Middle frontal gyrus (tissue), 1 donor: ENCODE data around the gene GSDME.

Source experiments
- DNase-seq: peaks from one replicate; pipeline ENCODE4 v3.0.0-alpha.2; 2015; ENCODE audit warnings: low spot score; ENCODE audit errors: extremely low spot score

GSDME gene

DNA sequence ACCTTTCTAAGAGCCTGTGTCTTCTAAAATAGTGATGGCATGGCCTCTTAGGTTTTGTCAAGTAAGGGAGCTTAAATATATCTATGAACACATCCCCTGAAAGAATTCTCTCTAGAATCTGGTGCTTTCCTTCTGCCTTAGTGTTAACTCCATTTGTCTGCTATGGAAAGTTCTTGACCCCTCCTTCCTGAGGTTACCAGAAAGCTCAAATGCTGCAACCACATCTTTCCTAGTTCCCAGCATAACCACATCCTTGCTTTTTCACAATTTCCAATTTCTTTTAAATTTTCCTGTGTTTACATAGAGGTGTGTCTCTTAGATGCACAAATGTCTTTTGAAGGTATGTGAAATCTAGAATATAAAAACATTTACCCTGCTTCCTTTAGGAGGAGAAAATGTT, 16.4 kb upstream of the GSDME start:
- no peak for DNase-seq

DNA sequence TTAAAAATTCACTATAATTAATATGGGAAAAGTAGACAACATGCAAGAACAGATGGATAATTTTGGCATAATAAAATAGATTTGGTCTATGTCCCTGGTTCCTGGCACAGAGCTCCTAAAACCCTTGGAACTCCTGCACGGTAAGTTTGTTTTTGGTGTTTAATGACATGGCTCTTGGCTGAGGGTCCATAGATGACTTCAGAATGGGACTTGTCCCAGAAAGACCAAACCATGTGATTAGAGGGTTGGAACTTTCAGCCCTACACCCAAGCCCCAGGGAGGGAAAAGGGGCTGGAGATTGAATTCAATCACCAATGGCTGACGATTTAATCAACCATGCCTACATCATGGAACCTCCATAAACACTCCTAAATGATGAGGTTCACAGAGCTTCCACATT, 12.6 kb upstream of the GSDME start:
- DNase-seq = no peak

DNA sequence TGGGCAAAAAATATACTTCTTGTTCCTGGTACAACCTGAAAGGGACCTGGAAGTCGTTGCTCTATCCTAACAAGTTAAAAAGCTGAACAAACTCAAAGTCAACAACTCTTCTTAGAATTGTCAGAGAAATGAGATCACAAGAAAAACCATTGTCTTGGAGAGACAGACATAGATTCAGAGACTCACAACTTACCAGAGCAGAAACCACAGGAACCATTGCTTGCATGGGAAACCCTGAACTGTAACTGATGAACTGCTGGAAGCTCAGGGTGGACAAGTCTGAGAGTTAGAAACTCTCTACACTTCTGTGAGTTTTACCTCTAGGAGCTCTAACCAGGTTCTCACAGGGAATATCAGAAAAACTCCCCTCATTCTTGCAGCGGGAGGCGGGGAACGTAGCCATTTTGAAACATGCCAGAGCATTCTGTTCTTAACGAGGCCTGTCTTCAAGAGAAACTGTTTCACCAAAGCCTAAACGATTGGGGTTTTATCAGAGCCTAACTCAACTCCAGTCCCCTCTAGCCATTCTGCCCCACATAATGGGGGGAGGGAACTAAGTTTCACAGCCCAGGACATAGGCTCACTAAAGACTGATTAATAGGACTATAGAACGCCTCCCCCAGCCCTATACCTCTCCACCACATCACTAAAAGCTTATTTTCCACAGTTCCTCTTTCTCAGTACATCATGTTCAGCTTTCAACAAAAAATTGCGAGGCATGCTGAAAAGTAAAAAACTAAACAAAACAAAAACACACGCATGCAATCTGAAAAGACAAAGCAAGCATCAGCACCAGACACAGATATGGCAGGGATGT, 12.0 kb upstream of the GSDME start:
- DNase-seq = no peak

GRCh38 chr7:24767878-24768569, 10.8 kb upstream of the GSDME start:
- no peak for DNase-seq

DNA sequence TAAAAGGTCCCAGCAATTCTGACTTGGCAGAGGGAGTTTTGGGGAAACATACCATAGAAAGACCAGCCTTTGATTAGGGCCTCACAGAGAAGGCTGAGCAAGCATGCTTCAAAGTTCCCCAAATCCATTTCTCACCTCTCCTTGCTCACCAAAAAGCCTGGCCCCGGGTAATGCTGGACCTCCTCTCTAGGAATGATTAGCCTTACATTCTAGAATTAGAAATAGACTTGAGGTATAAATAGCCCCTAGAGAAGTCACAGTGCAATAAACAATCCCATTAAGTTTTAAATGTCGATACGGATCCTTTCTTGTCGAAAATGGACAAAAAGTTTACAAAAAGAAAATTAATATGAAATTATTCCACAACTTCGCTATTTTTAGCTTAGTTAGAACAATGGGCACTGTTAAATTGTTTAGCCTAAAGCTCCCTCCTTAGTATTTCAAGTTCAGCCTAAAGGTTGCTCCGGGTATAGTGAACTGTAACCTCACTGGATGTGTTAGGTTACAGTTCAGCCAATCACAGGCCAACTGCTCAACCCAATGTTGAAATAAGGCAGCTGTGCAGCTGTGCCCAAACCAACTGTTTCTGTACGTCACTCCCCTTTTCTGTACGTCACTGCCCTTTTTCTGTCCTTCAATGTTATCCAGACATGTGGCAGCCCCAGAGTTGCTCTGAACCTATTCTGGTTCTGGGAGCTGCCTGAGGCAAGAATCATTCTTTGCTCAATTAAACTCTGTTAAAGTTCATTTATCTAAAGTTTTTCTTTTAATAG, 7.9 kb upstream of the GSDME start:
- no peak for DNase-seq

- DNase-seq = no peak
Measured at GRCh38 chr7:24764011-24764410, 6.7 kb upstream of the GSDME start.

DNA sequence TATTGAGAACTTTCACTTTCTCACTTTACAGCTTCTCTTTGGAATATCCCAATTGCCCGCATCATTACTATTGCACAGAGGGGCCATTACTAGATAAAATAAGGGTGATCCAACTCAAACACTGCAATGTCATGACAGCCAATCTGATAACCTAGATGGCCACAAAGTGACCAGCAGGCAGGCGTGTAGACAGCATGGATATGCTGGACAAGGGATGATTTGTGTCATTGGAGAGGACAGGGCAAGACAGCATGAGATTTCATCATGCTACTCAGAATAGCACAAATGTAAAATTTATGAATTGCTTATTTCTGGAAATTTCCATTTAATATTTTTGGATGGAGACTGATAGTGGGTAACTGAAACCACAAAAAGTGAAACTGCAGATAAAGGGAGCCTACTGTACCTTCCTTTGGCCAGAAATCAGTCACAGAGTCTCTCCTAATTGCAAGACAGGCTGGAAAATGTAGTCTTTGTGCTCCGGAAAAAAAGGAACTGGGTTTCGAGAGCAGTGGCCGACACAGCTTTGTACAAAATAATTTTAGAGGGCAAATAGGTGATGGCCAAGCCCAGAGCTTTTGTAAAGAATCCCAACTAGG, 6.1 kb upstream of the GSDME start:
- no peak for DNase-seq

GRCh38 chr7:24762771-24763170, 5.5 kb upstream of the GSDME start:
- no peak for DNase-seq

- DNase-seq = no peak
Measured at GRCh38 chr7:24760968-24761367, 3.7 kb upstream of the GSDME start.

DNA sequence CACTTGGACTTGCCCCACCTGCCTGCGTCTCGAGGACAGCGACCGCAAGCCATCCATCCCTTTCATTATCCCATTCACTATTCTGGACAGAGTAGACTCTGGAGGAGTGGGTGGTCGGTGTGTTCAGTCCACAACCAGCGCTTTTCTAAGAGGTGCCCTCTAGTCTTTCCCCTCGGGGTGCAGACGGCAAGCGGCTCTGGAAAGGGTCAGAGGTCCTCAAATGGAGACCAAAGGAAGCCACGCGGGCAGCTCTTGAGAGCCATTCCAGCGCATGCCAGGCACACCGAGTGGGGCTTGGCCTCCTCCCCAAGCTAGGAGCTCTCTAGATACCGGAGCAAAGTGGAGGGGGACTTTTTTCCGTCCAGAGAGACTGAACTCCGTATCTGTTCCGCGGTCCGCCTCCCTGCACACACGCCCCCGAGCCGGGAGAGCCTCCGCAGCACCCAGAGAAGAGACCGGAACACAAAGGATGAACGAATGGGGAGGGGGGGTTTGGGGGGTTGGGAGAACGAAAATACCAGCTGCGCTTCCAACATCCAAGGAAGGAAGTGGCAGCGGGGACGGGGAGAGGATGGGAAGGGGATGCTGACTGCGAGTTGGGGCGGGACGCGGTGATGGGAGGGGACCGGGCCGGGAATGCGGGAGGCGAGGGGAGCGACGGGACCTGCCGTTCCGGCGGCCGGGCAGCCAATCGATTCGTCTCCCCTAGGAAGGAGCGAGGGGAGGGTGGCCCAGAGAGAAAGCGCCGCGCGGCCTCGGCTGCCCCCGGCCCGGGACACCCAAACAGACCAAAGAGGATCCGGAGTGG, 515 bp downstream of the GSDME start:
- DNase-seq = no peak

GRCh38 chr7:24755541-24756407, 1.5 kb downstream of the GSDME start:
- DNase-seq = no peak

DNA sequence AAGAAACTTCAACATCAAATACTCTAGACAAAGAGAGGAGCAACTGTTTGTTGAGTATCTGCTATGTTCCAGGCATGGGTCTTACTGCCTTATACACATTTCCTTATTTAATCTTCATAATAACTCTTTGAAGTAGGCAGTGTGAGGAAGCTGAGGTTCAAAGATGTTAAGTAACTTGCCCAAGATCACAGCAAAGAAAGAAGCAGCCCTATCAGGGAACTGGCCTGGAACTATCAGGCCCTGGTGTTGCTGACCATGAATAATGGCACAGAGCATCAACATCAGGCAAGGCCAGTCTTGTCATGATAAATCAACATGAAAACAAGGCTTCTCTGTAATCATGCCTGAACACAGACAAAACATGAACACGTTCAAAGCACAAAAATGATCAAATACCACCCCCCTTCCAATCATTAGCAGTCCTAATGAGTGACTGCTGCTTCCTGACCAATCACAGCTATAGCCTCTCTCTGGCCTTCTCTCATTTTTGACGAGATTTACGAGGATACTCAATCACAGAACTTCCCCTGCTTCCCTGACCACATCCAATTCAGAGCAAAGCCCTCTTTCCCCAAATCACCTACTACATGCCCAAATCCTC, 2.3 kb downstream of the GSDME start:
- no peak for DNase-seq

GRCh38 chr7:24752073-24752800, 5.0 kb downstream of the GSDME start:
- DNase-seq = no peak

GRCh38 chr7:24751484-24751883, 5.8 kb downstream of the GSDME start:
- DNase-seq = no peak

GRCh38 chr7:24750441-24751055, 6.7 kb downstream of the GSDME start:
- no peak for DNase-seq

GRCh38 chr7:24748521-24748920, 8.7 kb downstream of the GSDME start:
- no peak for DNase-seq

- no peak for DNase-seq
Measured at GRCh38 chr7:24745355-24745754, 11.9 kb downstream of the GSDME start.

GRCh38 chr7:24743471-24743870, 13.8 kb downstream of the GSDME start:
- no peak for DNase-seq
